H7 (cell line): ENCODE results near the gene TRAPPC4. TPM values are rescaled to one million over a fixed set of nuclear protein-coding genes. Genes with fewer than 3 reads are reported as not detected.
"Not testable (repeated sequence)": the region's sequence is repeated elsewhere in the genome, so short reads cannot be mapped to it uniquely, and the experiment has no call there.

ENCODE experiments used
- DNase-seq: peaks from one replicate; pipeline ENCODE4 v3.0.0; 2012
- H3K27me3 ChIP-seq: 2 replicates; pipeline ENCODE4 v1.6.0; 2011; ENCODE audit warnings: mild to moderate bottlenecking, low read length; ENCODE audit not compliant: control insufficient read depth, insufficient read depth
- H3K36me3 ChIP-seq: replicated peaks from 2 replicates; pipeline ENCODE4 v1.5.1; 2011; ENCODE audit warnings: low read length; ENCODE audit not compliant: control insufficient read depth, insufficient read depth
- H3K4me3 ChIP-seq: 2 replicates; pipeline ENCODE4 v1.5.1; 2011; ENCODE audit warnings: low read depth, mild to moderate bottlenecking, control low read depth, low read length, moderate library complexity; ENCODE audit not compliant: insufficient read depth
- total RNA-seq: library from RNA; depleted of rRNA; stranded (reverse); fragments of >200 nt; shearing (Covaris generic); gene quantifications from 2 replicates; pipeline ENCODE4 v1.2.3, GENCODE V29; 2014

Gene TRAPPC4
- total RNA-seq, 1 experiment from 2014 or later: 98.2 TPM

DNA sequence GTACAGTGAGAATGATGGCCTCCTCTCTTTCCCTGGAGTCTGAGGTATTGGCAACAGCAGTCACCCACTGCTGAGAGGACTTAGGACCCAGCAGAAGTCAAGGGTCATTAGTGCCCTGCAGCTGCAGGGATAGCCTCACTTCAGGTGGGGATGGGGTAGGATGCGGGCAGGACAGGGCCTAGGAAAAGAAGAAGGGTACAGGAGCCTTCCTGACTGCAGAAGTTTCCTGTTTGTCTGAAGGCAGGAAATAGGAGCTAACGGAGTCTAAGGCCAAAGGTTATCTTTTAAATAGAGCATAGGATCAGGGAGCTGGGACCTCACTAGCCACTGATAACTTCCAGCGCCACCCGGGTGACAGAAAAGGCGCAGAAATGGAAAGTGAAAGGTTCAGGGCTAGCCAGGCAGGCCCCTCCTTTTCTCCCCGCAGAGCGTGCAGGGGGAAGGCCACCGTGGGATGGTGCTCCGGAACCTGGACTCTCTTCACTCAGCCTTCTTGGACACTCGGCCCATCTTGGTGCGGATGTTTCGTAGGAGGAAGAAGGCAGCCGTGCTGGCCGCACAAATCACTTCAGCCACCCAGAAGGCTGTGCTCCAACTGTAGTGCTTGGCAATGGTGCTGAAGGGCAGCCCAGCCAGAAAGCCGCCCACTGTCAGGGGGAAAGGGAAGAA is 6.0 kb downstream of the TRAPPC4 start:
- Histone ChIP-seq H3K27me3 (no peaks in the 10 kb centered on the region), H3K36me3 (peaks cover 61% of the 10 kb centered on the region)

DNA sequence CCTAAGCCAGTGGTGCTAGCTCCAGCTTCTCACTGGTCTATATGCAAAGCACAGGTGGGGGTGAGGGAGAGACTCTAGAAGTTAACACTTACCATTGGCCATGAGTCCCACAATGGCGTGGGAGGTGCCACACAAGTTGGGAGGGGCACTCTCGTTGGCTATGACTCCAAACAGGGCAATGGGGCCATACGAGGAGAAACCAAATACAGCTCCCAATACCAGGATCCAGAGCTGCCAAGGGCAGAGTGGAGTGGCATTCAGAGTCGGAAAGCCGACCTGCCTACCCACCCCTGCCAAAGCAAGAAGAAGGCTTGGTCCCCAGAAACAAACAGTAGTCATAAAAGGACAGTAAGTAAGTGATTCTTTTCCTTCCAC is 6.5 kb downstream of the TRAPPC4 start:
- peaks cover 59% of the 10 kb centered on the region for H3K36me3 ChIP-seq
- no peaks in the 10 kb centered on the region for H3K27me3 ChIP-seq
- no peak overlapping the region for H3K4me3 ChIP-seq
- peak; percentile 26 for DNase-seq

More for the DNA sequence above, 6.0 kb downstream of the TRAPPC4 start:
- H3K4me3 ChIP-seq: no peak overlapping the region
- DNase-seq: peak; percentile 22

DNA sequence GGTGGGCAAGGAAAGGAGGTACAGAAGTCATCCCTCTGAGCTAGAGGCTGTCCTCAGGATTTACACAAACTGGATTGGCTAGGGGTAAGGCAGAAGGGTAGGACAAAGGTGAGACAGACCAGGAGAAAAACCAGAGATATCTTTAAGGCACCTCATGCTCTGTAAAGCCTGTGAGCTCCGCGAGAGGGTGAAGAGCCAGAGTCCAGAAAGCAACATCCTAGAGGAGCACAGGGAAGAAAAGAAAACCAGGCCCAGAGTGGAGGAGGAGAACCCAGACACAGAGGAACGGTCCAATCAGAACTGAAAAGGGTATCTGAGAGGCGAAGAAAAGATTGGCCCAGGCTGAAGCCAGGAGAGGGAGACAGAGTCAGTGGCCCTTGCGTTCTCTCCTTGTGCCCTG is 7.0 kb downstream of the TRAPPC4 start:
- peaks cover 57% of the 10 kb centered on the region for H3K36me3 ChIP-seq
- no peak overlapping the region for H3K4me3 ChIP-seq
- no peak for DNase-seq
- no peaks in the 10 kb centered on the region for H3K27me3 ChIP-seq

DNA sequence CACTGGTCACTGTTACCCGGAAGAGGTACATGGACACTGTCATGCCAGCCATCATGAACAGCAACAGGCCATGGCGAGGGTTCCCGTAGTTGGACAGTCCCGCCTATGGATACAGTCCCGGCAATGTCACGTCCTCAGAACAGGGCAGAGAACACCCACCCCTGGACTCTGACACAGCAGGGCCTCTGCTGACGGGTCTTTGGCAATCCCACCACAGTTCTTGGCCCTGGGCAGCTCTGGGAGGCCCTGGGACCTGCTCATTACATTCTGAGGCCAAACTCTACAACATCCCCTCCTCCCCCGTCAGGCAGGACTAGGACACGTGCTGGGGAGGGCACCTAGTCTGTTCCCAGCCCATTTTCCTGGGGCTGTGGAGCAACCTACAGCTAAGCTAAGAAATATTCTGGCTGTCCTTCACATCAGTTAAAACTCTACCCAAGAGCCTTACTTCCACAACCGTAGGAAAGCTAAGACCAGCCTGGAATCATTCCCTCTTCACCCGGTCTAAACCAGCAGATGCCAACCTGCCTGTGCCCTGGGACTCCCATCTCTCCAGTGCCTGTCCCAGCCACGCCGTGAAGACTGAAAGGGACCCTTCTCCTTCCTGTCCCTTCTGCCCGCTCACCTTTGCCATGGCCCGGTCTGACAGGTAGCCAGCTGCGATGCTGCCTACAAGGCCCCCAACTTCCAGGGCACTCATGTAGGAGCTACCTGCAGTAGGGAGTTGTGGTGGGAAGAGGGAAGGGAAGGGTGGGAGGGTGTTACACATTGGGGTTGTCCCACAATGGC is 7.6 kb downstream of the TRAPPC4 start:
- peaks cover 56% of the 10 kb centered on the region for H3K36me3 ChIP-seq
- H3K4me3 ChIP-seq: no peak overlapping the region
- peak; percentile 10 for DNase-seq
- H3K27me3 ChIP-seq: no peaks in the 10 kb centered on the region

DNA sequence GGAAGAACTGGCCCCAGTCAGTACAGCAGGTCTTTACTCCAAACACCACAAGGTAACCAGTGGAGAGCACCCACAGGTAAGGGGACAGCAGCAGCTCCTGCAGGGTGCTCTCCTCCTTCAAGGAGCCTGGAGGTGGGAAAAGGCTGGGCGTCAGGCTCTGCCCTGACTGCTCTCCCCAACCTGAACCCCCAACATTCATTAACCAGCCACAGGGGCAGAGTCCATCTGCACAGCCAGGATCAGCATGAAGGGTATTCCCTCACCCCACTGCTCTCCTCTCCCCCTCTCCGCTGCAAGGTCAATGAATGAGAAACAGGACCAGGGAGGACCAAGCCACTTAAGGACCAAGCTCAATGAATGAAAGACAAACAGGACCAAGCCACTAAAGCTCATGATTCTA is 8.4 kb downstream of the TRAPPC4 start:
- Histone ChIP-seq H3K4me3 (no peak overlapping the region), H3K36me3 (peaks cover 53% of the 10 kb centered on the region), H3K27me3 (no peaks in the 10 kb centered on the region)
- peak; percentile 13 for DNase-seq

DNA sequence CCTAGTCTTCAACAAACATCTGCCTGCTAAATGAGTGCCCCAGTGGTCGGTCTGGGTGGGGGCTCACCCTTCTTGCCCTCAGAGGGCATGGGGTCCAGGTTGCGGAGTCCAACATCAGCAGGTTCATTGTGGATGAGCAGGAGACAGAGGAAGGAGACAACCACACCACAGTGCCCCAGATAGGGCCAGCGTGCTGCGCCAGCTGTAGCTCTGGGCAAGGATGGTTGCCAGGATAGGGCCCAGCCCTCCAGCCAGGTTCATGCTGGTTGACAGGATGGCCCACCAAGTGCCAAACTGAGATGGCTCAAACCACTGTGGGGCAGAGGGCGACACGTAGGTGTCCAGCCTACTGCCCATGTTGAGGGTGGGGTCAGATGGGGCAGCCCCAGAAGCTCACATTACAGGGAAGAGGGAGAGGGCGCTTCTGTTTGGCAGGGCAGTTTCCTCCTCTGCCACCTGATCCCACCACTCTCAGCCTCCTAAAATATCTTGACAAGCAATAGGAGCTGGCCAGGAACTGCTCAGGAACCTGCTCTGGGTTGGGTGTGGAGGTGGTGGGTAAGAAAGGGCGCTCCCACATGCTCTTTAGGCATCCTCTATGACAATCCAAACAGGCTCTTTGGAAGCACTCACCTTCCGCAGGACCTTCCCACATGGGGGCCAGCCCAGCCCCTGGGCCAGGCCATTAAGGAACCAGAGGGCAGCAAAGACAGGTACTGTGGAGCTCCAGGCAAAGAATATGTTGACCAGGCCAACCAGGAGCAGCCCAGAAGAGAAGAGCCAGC is 9.2 kb downstream of the TRAPPC4 start:
- Histone ChIP-seq H3K4me3 (no peak overlapping the region), H3K36me3 (peaks cover 52% of the 10 kb centered on the region), H3K27me3 (no peaks in the 10 kb centered on the region)
- no peak for DNase-seq

DNA sequence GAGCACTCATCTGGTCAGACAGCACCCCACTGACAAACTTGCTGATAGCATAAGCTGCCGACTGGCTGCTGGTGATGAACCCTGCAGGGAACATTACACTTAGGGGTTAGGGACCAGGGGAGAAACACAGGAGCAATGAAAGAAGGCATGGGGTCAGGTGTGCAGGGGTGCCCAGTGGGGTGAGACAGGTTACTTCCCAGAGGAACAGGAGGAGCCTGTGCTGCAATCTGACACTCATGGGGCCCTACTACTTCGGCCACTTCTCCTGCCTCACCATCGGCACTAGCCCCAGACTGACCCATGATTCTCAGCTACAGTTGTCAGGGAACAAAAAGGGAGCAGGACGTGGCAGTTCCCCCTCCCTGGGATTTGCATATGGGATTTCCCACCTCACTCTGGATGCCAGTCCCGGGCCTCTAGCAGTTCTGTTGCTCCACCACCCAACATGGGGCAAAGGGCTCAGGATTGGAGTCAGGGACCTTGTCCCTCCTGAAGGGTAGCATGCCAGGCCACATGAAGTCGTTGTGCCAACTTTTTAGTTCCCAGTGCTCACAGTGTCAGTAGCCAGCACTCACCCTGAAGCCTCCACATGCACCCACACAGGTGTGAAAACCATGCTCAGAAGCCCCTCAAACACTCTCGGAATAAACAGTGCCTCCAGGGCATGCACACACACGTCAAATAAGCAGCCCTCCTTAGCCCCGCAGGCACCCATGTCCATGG is 9.9 kb downstream of the TRAPPC4 start:
- H3K36me3 ChIP-seq: peaks cover 46% of the 10 kb centered on the region
- peak; percentile 17 for DNase-seq
- no peak overlapping the region; the same call in 1 of the 2 replicates for H3K4me3 ChIP-seq
- no peaks in the 10 kb centered on the region for H3K27me3 ChIP-seq

DNA sequence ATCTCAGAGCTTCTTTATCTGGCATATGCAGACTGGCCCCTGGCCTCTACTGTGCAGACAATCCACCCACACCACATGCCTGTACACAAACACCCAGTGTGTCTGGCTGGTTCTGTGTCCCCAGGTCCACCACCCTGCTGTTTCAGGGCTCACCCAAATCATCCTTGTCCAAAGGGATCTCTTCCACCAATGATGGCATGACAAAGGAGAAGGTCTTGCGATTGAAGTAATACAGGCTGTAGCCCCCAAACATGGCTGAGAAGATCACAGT is 10.4 kb downstream of the TRAPPC4 start:
- Histone ChIP-seq H3K4me3 (peak overlapping the region; percentile 96; the same call in 1 of the 2 replicates), H3K27me3 (no peaks in the 10 kb centered on the region), H3K36me3 (peaks cover 41% of the 10 kb centered on the region)
- DNase-seq: no peak

DNA sequence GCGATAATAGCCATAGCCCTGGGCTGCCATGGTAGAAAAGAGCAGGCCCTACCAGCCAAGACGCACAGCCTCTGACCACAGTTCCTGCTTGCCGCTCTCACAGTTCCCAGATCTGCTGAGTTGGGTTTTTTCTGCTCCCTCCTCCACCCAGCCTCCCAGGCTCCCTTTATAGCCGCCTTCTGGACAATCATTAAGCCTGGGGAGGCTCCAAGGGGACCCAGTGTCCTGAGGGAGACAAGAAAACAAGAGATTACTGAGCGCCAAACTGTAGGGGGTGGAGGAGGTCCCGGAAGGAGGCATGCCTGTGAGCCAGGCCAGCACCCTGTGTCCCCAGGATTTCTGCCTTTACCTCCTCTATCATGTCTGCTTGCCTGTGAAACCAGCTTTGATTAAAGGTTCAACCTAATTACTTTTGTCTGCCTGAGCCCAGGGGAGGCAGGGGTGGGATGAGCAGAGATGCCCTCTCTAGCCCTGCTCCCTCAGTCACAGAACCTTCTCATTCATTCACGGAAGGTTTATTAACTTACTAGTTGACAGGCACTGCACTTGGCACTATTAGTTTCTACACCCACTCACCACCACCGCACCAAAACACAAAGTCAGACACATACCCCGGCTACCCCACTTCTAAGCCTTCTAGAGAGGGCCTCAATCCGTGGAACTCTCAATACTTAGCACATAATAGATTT is 10.9 kb downstream of the TRAPPC4 start:
- Histone ChIP-seq H3K27me3 (no peaks in the 10 kb centered on the region), H3K4me3 (peak overlapping the region; percentile 96)
- peak; percentile 52 for DNase-seq

DNA sequence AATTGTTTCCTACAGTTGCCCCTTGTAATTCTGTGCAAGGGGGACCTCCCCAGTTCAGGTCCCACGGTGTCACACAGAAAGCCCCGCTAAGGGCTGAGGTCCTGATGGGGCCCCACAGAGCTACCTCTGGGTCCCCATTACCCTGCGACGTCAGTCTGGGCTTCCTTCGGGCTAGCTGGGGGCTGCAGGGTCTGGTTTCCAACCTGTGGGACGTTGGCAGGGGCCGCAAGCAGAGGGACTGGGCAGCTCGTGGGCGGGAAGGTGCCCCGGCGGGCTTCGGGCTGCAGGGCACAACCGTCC is 11.4 kb downstream of the TRAPPC4 start:
- no peaks in the 10 kb centered on the region for H3K27me3 ChIP-seq
- peaks cover 35% of the 10 kb centered on the region for H3K36me3 ChIP-seq
- no peak for DNase-seq
- peak overlapping the region; percentile 96 for H3K4me3 ChIP-seq

More for the DNA sequence above, 10.9 kb downstream of the TRAPPC4 start:
- peaks cover 39% of the 10 kb centered on the region for H3K36me3 ChIP-seq

DNA sequence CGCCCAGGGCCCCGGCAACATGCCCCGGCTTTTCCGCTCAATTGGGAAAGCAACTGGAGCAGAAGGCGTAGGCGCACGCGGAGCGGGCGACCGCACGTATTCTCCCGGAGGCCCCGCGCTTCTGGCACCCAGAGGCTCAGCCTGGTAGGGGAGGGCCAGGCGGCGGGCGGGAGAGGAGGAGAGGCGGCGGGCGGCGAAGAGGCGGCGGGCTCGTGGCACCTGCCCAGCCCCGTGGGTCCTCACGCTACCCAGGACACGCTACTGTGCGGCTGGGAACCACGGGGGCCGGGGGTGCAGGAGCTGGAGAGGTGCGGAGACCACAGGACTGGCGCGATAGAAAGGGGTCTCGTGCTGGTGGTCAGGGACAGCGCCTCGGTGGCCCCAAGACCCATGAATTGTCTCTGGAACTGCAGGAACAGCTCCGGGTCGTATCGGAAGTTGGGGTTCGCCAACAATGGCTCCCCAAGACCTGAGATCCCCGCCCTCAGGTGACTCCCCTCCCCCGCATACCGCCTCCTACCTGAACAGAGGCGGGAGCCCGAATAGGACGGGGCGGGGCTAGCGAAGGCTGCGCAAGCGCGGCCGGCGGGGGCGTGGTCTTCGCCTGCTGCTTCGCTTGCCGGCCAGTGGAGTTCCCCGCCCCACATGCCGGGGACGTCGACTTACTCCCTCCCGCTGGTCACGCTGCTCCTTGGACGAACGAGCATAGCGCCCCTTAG is 11.9 kb downstream of the TRAPPC4 start, which contains the start of gene SLC37A4:
SLC37A4 (minus strand) TSS at position 549 of the 719 bp plus-strand sequence.
- peak; percentile 99 for DNase-seq
- Histone ChIP-seq H3K27me3 (no peaks in the 10 kb centered on the region), H3K4me3 (peak within 1 kb of the TSS; percentile 96), H3K36me3 (peaks cover 31% of the 10 kb centered on the region)

DNA sequence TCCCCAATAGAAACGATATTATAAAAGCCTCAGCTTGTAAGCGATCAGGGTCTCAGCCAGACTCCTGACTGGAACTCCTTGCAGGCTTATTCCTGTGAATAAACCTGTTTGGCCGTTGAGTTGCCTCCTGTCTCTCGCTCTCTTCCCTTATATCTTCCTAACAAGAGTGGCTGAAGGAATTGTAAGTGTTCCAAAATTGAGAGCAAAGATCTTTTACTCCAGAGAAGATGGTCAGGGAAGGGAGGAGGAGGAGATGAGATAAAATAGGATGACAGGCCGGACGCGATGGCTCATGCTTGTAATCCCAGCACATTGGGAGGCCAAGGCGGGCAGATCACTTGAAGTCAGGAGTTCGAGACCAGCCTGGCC is 13.3 kb downstream of the TRAPPC4 start:
- Histone ChIP-seq H3K4me3 (no peak overlapping the region), H3K27me3 (no peaks in the 10 kb centered on the region), H3K36me3 (peaks cover 22% of the 10 kb centered on the region)
- no peak for DNase-seq

DNA sequence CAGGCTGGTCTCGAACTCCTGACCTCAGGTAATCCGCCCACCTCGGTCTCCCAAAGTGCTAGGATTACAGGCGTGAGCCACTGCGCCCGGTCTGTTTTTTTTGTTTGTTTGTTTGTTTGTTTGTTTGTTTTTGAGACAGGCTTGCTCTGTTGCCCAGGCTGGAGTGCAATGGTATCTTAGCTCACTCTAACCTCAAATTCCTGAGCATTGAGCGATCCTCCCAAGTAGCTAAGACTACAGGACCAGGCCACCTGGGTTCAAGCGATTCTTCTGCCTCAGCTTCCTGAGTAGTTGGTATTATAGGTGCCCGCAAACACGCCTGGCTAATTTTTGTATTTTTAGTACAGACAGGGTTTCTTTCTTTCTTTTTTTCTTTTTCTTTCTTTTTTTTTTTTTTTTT is 14.9 kb downstream of the TRAPPC4 start:
- not testable (repeated sequence) for DNase-seq, H3K4me3 ChIP-seq, H3K27me3 ChIP-seq, H3K36me3 ChIP-seq
